Measurements from ENCODE around the gene CFAP54.

- TF ChIP-seq CTCF (conservative IDR thresholded peaks at IDR 0.05; ENCODE audit: low read depth, low read length) (no peak), EZH2 (IDR thresholded peaks at IDR 0.05; ENCODE audit: borderline replicate concordance, low read depth, low read length, poor library complexity, severe bottlenecking) (no peak)
These were observed 17.9 kb upstream of the CFAP54 start for GRCh38 chr12:96471368-96472050.

Measured in A673 (cell line).